ENCODE measurements around the gene WWC1. TPM values are rescaled to one million over a fixed set of nuclear protein-coding genes. Genes with fewer than 3 reads are reported as not detected.

Gene WWC1
- total and polyA plus RNA-seq, 10 of the 15 experiments (the other 5 are each of a cell fraction or from before 2014, with no cell fraction given) = 0.50 to 7.8 (median 2.5) TPM

DNA sequence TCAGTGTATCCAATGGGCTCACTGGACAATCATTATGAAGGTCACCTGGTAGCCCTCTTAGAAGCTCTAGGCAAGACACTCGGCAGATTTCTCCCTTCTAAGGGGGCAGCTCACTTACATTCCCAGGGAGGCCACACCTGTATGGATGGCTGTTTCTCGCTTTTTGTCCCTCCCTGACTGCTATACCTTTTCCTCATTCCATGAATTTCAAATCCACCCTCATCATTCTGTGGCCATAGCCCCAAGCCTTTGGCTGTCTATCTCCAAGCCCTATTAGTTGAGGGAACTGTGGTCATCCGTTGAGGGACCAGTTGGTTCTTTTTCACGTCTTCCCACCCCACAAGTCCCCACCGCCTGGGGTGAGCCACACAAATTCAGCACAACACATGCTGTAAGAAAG is 109.8 kb downstream of the WWC1 start (continued):
- TF ChIP-seq SMAD1 (IDR thresholded peaks at IDR 0.05; ENCODE audit: low read depth, partially characterized antibody) = no peak
- TF ChIP-seq POLR2A (IDR thresholded peaks at IDR 0.05; ENCODE audit: low read depth, low read length) = no peak

DNA sequence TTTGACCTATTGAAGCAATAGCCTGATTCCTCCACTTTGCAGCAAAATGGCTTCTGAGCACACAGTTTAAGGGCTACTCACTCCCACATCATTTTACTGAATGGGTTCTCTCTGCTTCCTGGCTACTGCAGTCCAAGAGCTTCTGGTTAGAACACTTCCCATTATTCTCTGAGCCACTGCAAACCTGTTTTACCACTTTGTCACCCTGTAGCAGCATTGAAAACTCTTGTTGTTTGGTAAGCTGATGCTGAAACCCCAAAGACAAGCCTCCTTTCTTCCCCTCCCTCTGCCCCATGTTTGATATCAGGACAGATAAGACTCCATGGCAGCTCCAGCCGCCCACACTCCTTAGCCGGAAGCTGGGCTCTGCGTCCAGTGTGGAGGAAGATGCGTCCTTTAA is 110.4 kb downstream of the WWC1 start:
- no peaks in the 10 kb centered on the region for H4K20me1 ChIP-seq (ENCODE audit: control insufficient read depth, insufficient read depth)
- H3K36me3 ChIP-seq (ENCODE audit: control insufficient read depth in 2 of 2, insufficient read depth in 2 of 2, low read length in 1 of 2) = no peaks in the 10 kb centered on the region; a peak in 1 of 4 replicates
- H3K27me3 ChIP-seq (replicated peaks in 1 of 2; ENCODE audit: control insufficient read depth in 2 of 2, insufficient read depth in 2 of 2, low read length in 1 of 2) = no peaks in the 10 kb centered on the region
- H3K9ac ChIP-seq (ENCODE audit: control insufficient read depth, insufficient read depth, low read length) = no peak overlapping the region
- H3K9me3 ChIP-seq (replicated peaks; ENCODE audit: control insufficient read depth, insufficient read depth, low read length) = no peaks in the 10 kb centered on the region
- in situ Hi-C loops (cut with MboI) = no loop called here
- intact Hi-C loops (cut with micrococcal nuclease; ENCODE audit: unreplicated experiment) = no loop called here
- no peak overlapping the region for H3K4me2 ChIP-seq (ENCODE audit: control insufficient read depth, insufficient read depth)
- POLR2A ChIA-PET = no interaction called here
- DNase-seq (ENCODE audit: low read depth, low spot score) (no peak), FAIRE-seq (no peak), ATAC-seq (no peak)
- no peak overlapping the region for H2AFZ ChIP-seq (ENCODE audit: control insufficient read depth, low read depth, low read length)
- no TSS peak for BruUV-seq (replicated peaks)
- H3K79me2 ChIP-seq (ENCODE audit: control insufficient read depth, insufficient read depth, low read length) = no peaks in the 10 kb centered on the region
- RAD21 ChIA-PET (ENCODE audit: unreplicated experiment) = no interaction called here
- SMC1A ChIA-PET (ENCODE audit: uncharacterized antibody, unreplicated experiment) = interaction anchor here (1.2 kb wide), 1 partner anchor 28 kb away, joined by 3 read pairs; no protein-coding TSS in a partner anchor
- no peak overlapping the region for H3K27ac ChIP-seq (ENCODE audit: control insufficient read depth, insufficient read depth)
- H3K4me3 ChIP-seq = no peak overlapping the region
- TF ChIP-seq, protein P1, sequence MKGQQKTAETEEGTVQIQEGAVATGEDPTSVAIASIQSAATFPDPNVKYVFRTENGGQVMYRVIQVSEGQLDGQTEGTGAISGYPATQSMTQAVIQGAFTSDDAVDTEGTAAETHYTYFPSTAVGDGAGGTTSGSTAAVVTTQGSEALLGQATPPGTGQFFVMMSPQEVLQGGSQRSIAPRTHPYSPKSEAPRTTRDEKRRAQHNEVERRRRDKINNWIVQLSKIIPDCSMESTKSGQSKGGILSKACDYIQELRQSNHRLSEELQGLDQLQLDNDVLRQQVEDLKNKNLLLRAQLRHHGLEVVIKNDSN (IDR thresholded peaks at IDR 0.05; ENCODE audit: borderline replicate concordance, extremely low read length, insufficient read depth, low read depth, low read length) = no peak
- TF ChIP-seq RBBP5 (conservative IDR thresholded peaks at IDR 0.05) (no peak), POLR2A (IDR thresholded peaks at IDR 0.05; ENCODE audit: low read depth, low read length) (no peak), CREM (IDR thresholded peaks at IDR 0.05; ENCODE audit: low read depth) (no peak), HCFC1 (IDR thresholded peaks at IDR 0.05; ENCODE audit: low read length) (no peak), SREBF1 (IDR thresholded peaks at IDR 0.05; ENCODE audit: low read length) (no peak), SMARCA5 (IDR thresholded peaks at IDR 0.05) (no peak), CBX3 (IDR thresholded peaks at IDR 0.05; ENCODE audit: borderline replicate concordance, low read depth) (no peak), NBN (IDR thresholded peaks at IDR 0.05) (no peak), POLR2AphosphoS2 (IDR thresholded peaks at IDR 0.05; ENCODE audit: low read depth, low read length) (no peak), TCF12 (IDR thresholded peaks at IDR 0.05; ENCODE audit: low read depth, low read length) (no peak), SMAD1 (IDR thresholded peaks at IDR 0.05; ENCODE audit: low read depth, partially characterized antibody) (no peak), RCOR1 (conservative IDR thresholded peaks at IDR 0.05; ENCODE audit: low read depth, low read length) (no peak), GATAD2B (conservative IDR thresholded peaks at IDR 0.05; ENCODE audit: low read depth) (no peak), IRF4 (IDR thresholded peaks at IDR 0.05; ENCODE audit: low read depth, low read length) (no peak)
- TF ChIP-seq, protein P2, sequence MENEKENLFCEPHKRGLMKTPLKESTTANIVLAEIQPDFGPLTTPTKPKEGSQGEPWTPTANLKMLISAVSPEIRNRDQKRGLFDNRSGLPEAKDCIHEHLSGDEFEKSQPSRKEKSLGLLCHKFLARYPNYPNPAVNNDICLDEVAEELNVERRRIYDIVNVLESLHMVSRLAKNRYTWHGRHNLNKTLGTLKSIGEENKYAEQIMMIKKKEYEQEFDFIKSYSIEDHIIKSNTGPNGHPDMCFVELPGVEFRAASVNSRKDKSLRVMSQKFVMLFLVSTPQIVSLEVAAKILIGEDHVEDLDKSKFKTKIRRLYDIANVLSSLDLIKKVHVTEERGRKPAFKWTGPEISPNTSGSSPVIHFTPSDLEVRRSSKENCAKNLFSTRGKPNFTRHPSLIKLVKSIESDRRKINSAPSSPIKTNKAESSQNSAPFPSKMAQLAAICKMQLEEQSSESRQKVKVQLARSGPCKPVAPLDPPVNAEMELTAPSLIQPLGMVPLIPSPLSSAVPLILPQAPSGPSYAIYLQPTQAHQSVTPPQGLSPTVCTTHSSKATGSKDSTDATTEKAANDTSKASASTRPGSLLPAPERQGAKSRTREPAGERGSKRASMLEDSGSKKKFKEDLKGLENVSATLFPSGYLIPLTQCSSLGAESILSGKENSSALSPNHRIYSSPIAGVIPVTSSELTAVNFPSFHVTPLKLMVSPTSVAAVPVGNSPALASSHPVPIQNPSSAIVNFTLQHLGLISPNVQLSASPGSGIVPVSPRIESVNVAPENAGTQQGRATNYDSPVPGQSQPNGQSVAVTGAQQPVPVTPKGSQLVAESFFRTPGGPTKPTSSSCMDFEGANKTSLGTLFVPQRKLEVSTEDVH (IDR thresholded peaks at IDR 0.05; ENCODE audit: low read depth, partially characterized antibody) = no peak
- 85% methylated on average over 4 of the region's 4 CpGs for WGBS (ENCODE audit: insufficient coverage, insufficient replicate concordance, low lambda C conversion rate, missing lambda C conversion rate)
- CTCF ChIA-PET = no interaction called here
- no peaks in the 10 kb centered on the region for H3K4me1 ChIP-seq (ENCODE audit: control insufficient read depth, insufficient read depth, low read length)
